HepG2 (cell line): ENCODE measurements around the gene RASGRP2. TPM values are rescaled to one million over a fixed set of nuclear protein-coding genes. Genes with fewer than 3 reads are reported as not detected.

ENCODE experiments used
- ARID5B ChIP-seq: IDR thresholded peaks from 2 replicates; pipeline ENCODE4 v1.4.0; 2020; ENCODE audit warnings: mild to moderate bottlenecking, missing genetic modification reagents
- ATF7-NPFF ChIP-seq: sonication (generic); formaldehyde crosslinking; IDR thresholded peaks from 2 replicates; pipeline ENCODE4 v1.8.1; 2023; ENCODE audit warnings: mild to moderate bottlenecking, low read depth, missing genetic modification reagents, moderate library complexity
- CEBPB ChIP-seq: IDR thresholded peaks from 2 replicates; pipeline ENCODE4 v1.6.1; 2011; ENCODE audit warnings: low read depth, low read length, improper control_type of control experiment, borderline replicate concordance
- CREB1 ChIP-seq, 2 experiments: fragments of 450-650 bp in 1 of 2; IDR thresholded peaks; 2 replicates each; pipeline ENCODE4 v1.6.1; 2016 to 2017; ENCODE audit warnings: control low read depth in 1 of 2, mild to moderate bottlenecking in 1 of 2, missing compliant biosample characterization in 1 of 2, missing genetic modification characterization in 1 of 2
- ELF1 ChIP-seq: sonication (generic); formaldehyde crosslinking; IDR thresholded peaks from 2 replicates; pipeline ENCODE4 v1.4.0; 2020; ENCODE audit warnings: missing genetic modification reagents
- ETV5 ChIP-seq: IDR thresholded peaks from 2 replicates; pipeline ENCODE4 v1.6.1; 2018; ENCODE audit warnings: missing biosample characterization, missing genetic modification reagents, inconsistent platforms, borderline replicate concordance
- EZH2 ChIP-seq: conservative IDR thresholded peaks from 2 replicates; pipeline ENCODE4 v1.6.1; 2012; ENCODE audit warnings: mild to moderate bottlenecking, low read depth, low read length, moderate library complexity
- GATAD1 ChIP-seq: IDR thresholded peaks from 2 replicates; pipeline ENCODE4 v1.6.1; 2016; ENCODE audit warnings: missing genetic modification reagents, missing compliant biosample characterization
- HMG20A ChIP-seq: IDR thresholded peaks from 2 replicates; pipeline ENCODE4 v1.6.1; 2016; ENCODE audit warnings: borderline replicate concordance
- IRF2 ChIP-seq: IDR thresholded peaks from 2 replicates; pipeline ENCODE4 v1.6.1; 2018; ENCODE audit warnings: missing genetic modification reagents, missing compliant biosample characterization
- KAT8 ChIP-seq: IDR thresholded peaks from 2 replicates; pipeline ENCODE4 v1.6.1; 2016; ENCODE audit warnings: missing genetic modification reagents, missing compliant biosample characterization
- KDM2A ChIP-seq: sonication (generic); formaldehyde crosslinking; IDR thresholded peaks from 2 replicates; pipeline ENCODE4 v1.4.0; 2020; ENCODE audit warnings: low read depth, missing genetic modification reagents, borderline replicate concordance
- MIXL1 ChIP-seq: IDR thresholded peaks from 2 replicates; pipeline ENCODE4 v1.6.1; 2016
- RELA ChIP-seq: sonication (generic); formaldehyde crosslinking; IDR thresholded peaks from 2 replicates; pipeline ENCODE4 v1.4.0; 2020; ENCODE audit warnings: missing genetic modification reagents
- SP4 ChIP-seq: sonication (generic); formaldehyde crosslinking; IDR thresholded peaks from 2 replicates; pipeline ENCODE4 v1.8.1; 2023; ENCODE audit warnings: mild to moderate bottlenecking, missing genetic modification reagents
- YY1 ChIP-seq: IDR thresholded peaks from 2 replicates; pipeline ENCODE4 v1.6.1; 2011; ENCODE audit warnings: low read length, low read depth, moderate library complexity, mild to moderate bottlenecking; ENCODE audit not compliant: insufficient read depth, insufficient replicate concordance
- ZFY ChIP-seq: sonication (generic); formaldehyde crosslinking; IDR thresholded peaks from 2 replicates; pipeline ENCODE4 v1.4.0; 2020; ENCODE audit warnings: missing genetic modification reagents
- ZNF235 ChIP-seq: sonication (generic); formaldehyde crosslinking; IDR thresholded peaks from 2 replicates; pipeline ENCODE4 v1.8.1; 2023; ENCODE audit warnings: mild to moderate bottlenecking, missing genetic modification reagents, borderline replicate concordance
- ZNF326 ChIP-seq: sonication (generic); formaldehyde crosslinking; IDR thresholded peaks from 2 replicates; pipeline ENCODE4 v1.4.0; 2020; ENCODE audit warnings: missing genetic modification reagents, borderline replicate concordance
- ZNF451 ChIP-seq: sonication (generic); formaldehyde crosslinking; IDR thresholded peaks from 2 replicates; pipeline ENCODE4 v1.5.0; 2020; ENCODE audit warnings: mild to moderate bottlenecking, missing genetic modification reagents
- polyA plus RNA-seq, 8 experiments: library from polyadenylated mRNA; depleted of rRNA in 3 of 8; stranded (reverse) in 7 of 8; unstranded in 1 of 8; fragments of >200 nt; fragmentation: Illumina TruSeq in 4 of 8; extraction: Trizol in 4 of 8; gene quantifications; 2 replicates each; pipeline versions ENCODE4 v1.2.1 to v1.2.3, GENCODE V29; 2011 to 2016; ENCODE audit warnings: low read depth in 4 of 8, missing spikeins in 1 of 8, mixed read lengths in 1 of 8; ENCODE audit not compliant: insufficient read depth in 1 of 8
- total RNA-seq, 5 experiments: library from RNA; depleted of rRNA; stranded (reverse); fragments of >200 nt; fragmentation: Illumina TruSeq; extraction: Trizol; gene quantifications; 2 replicates each; pipeline ENCODE4 v1.2.3, GENCODE V29; 2016; ENCODE audit warnings: low read depth in 1 of 5
- TF ChIP-seq, protein P1 (sequence below): sonication (generic); formaldehyde crosslinking; IDR thresholded peaks from 2 replicates; pipeline ENCODE4 v1.4.0; 2020; ENCODE audit warnings: mild to moderate bottlenecking, missing genetic modification reagents
- TF ChIP-seq, protein P2 (sequence below): sonication (generic); formaldehyde crosslinking; IDR thresholded peaks from 2 replicates; pipeline ENCODE4 v1.4.0; 2020; ENCODE audit warnings: missing genetic modification reagents, borderline replicate concordance
- TF ChIP-seq, protein P3 (sequence below): sonication (generic); formaldehyde crosslinking; IDR thresholded peaks from 2 replicates; pipeline ENCODE4 v1.4.0; 2020; ENCODE audit warnings: missing genetic modification reagents

Gene RASGRP2
- total and polyA plus RNA-seq, 2 of the 13 experiments (the other 11 are each of a cell fraction or from before 2014, with no cell fraction given): 0.61 TPM; not detected in 1

- TF ChIP-seq CREB1 (IDR thresholded peaks at IDR 0.05): no peak
- TF ChIP-seq CREB1 (CRISPR knock-in tag; IDR thresholded peaks at IDR 0.05): peak; percentile 47; the same call in 1 of the 2 replicates
- TF ChIP-seq, protein P1, sequence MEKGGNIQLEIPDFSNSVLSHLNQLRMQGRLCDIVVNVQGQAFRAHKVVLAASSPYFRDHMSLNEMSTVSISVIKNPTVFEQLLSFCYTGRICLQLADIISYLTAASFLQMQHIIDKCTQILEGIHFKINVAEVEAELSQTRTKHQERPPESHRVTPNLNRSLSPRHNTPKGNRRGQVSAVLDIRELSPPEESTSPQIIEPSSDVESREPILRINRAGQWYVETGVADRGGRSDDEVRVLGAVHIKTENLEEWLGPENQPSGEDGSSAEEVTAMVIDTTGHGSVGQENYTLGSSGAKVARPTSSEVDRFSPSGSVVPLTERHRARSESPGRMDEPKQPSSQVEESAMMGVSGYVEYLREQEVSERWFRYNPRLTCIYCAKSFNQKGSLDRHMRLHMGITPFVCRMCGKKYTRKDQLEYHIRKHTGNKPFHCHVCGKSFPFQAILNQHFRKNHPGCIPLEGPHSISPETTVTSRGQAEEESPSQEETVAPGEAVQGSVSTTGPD (CRISPR knock-in tag): 0 out of 2 replicates have a peak, but pooled peaks have one; percentile 28
- 0 out of 2 replicates have a peak, but pooled peaks have one; percentile 5 for TF ChIP-seq EZH2
- peak; percentile 48 for TF ChIP-seq YY1
- 0 out of 2 replicates have a peak, but pooled peaks have one; percentile 19 for TF ChIP-seq ARID5B (CRISPR knock-in tag)
- TF ChIP-seq HMG20A (CRISPR knock-in tag): no peak
- TF ChIP-seq SP4: peak; percentile 56; the same call in 1 of the 2 replicates
- peak; percentile 80 for TF ChIP-seq ZFY (CRISPR knock-in tag)
- 0 out of 2 replicates have a peak, but pooled peaks have one; percentile 15 for TF ChIP-seq ATF7-NPFF (CRISPR knock-in tag)
- TF ChIP-seq RELA: 0 out of 2 replicates have a peak, but pooled peaks have one; percentile 26
- 0 out of 2 replicates have a peak, but pooled peaks have one; percentile 64 for TF ChIP-seq ZNF235 (CRISPR knock-in tag)
- TF ChIP-seq CEBPB: peak; percentile 86; the same call in 1 of the 2 replicates
- 0 out of 2 replicates have a peak, but pooled peaks have one; percentile 40 for TF ChIP-seq ZNF451 (CRISPR knock-in tag)
- peak; percentile 85 for TF ChIP-seq KDM2A (CRISPR knock-in tag)
- TF ChIP-seq ETV5: 0 out of 2 replicates have a peak, but pooled peaks have one; percentile 33
- TF ChIP-seq, protein P2, sequence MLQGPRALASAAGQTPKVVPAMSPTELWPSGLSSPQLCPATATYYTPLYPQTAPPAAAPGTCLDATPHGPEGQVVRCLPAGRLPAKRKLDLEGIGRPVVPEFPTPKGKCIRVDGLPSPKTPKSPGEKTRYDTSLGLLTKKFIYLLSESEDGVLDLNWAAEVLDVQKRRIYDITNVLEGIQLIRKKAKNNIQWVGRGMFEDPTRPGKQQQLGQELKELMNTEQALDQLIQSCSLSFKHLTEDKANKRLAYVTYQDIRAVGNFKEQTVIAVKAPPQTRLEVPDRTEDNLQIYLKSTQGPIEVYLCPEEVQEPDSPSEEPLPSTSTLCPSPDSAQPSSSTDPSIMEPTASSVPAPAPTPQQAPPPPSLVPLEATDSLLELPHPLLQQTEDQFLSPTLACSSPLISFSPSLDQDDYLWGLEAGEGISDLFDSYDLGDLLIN (CRISPR knock-in tag): no peak
- peak; percentile 40; the same call in 1 of the 2 replicates for TF ChIP-seq ELF1 (CRISPR knock-in tag)
- TF ChIP-seq KAT8 (CRISPR knock-in tag): peak; percentile 41; the same call in 1 of the 2 replicates
- peak; percentile 88 for TF ChIP-seq MIXL1
- TF ChIP-seq IRF2 (CRISPR knock-in tag): peak; percentile 79; the same call in 1 of the 2 replicates
- TF ChIP-seq, protein P3, sequence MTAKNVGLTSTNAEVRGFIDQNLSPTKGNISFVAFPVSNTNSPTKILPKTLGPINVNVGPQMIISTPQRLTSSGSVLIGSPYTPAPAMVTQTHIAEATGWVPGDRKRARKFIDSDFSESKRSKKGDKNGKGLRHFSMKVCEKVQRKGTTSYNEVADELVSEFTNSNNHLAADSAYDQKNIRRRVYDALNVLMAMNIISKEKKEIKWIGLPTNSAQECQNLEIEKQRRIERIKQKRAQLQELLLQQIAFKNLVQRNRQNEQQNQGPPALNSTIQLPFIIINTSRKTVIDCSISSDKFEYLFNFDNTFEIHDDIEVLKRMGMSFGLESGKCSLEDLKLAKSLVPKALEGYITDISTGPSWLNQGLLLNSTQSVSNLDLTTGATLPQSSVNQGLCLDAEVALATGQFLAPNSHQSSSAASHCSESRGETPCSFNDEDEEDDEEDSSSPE: no peak
- TF ChIP-seq GATAD1 (CRISPR knock-in tag): 0 out of 2 replicates have a peak, but pooled peaks have one; percentile 23
- TF ChIP-seq ZNF326 (CRISPR knock-in tag): no peak
Measured at GRCh38 chr11:64688534-64688982, 55.4 kb downstream of the RASGRP2 start (continued).
